GM19438 (cell line): ENCODE results near the gene ZSCAN5A.
"Not testable (repeated sequence)": the region's sequence is repeated elsewhere in the genome, so short reads cannot be mapped to it uniquely, and the experiment has no call there.

Experiments used
- ATAC-seq: cut with Tn5 transposase; IDR thresholded peaks from one replicate; pipeline ENCODE4 v1.9.1; 2021; ENCODE audit warnings: low read depth; ENCODE audit not compliant: unreplicated experiment

ZSCAN5A gene

DNA sequence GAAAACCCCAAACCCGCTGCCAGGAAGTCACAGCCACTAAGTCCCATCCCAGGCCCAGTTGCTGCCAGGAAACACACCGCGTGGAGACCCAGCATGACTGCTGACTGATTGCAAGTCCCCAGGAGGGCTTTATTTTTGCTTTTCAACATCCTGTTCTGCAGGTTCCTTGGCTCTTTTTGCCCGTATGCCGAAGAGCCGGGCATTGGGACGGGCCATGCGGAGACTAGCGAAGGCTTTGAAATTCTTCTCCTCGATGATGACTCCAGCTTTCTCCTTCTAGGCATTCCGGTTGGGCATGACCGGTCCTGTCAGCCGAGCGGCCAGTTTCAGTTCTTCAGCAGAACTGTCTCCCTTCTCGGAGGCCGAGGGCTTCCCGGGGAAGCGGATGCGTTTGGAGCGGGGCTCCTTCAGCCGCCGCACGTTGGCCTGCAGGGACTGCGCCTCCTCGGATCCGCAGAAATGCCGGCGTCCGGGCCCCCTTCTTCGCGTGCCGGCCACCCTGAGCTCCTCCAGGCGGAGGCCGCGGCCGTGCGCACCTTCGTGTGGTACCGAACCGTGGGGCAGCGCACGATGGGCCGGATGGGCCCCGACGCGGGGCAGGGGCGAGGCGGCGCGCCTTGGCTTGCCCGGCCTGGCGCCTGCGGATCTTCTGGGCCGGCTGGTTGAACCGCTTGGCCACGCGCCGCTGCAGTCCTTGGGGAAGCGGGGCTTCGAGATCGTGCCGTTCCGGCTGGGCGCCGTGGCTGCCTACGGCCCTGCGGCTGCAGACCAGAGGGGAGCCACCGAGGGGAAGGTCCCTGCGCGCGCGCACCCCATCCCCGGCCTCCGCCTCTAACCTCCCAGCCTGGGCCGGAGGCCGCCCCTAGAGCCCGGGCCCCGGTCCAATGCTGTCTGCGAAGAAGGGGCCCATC, 97.3 kb downstream of the ZSCAN5A start:
- no peak for ATAC-seq

GRCh38 chr19:56211718-56212117, 102.9 kb downstream of the ZSCAN5A start:
- ATAC-seq = no peak

DNA sequence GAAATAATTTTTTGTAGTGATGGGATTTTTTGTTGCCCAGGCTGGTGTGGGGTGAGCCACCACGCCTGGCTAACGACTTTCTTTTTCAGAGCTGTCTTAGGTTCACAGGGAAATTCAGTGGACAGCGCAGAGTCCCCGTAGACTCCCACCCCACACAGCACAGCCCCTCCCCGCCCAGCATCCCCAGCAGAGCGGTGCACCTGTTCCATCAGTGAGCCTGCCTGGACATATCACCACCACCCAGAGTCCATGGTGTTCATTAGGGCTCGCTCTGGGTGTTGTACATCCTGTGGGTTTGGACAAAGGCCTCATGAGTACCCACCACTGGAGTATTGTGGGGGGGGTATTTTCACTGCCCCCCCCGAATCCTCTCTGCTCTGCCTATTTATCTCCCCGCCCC, 104.6 kb downstream of the ZSCAN5A start:
- ATAC-seq = not testable (repeated sequence)

DNA sequence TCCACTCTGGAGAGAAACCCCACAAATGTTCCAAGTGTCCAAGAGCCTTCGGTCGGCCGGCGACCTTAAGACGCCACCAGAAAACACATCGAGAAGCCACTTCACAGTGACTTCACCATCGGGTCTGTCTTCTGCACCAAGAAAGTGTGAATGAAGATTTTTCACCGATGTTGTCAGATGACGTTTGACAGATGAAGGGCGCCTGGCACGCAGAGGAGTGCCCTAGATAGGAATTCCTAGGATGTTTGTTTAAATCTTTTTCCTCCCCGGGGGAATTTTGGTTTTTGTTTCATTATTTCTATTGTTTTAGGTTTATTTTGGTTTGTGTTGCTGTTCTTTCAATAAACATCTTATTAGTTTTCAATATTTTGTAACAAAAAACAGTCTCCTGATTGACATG, 105.5 kb downstream of the ZSCAN5A start:
- ATAC-seq = no peak

DNA sequence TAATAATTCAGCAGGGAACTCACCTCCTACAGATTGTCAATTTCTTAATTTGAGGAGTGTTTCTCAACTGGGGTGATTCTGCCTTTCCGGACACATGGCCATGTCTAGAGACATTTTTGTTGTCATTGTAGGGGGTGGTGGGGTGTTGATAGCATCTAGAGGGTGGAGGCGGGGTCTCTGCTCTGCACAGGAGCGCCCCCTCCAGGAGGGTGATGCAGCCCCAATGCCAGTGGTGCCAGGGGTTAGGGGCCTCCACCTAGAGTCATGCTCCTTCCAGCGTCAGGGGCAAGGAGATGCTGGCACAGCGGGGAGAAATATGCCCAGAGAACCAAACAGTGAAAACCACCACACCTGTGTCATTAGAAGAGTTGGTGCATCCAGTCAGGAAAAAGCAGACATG, 107.1 kb downstream of the ZSCAN5A start:
- ATAC-seq = not testable (repeated sequence)

DNA sequence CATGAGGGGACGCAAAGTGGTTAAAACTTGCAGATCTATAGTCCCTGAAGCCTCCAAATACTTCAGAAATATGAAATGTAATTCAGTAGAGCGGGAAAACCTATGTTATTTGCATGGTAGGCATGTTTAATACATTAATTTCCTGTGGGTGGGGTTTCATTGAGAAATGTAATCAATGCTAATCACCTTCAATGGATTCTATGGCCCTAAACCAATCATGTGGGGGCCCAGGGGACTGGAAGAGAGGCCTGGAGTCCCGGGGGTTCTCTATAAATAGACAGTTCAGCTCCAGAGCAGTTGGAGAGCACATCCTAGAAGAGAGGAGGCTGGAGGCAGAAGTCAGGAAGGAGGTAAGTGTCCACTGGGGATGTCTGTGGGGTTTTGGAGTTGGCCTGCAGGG, 112.7 kb downstream of the ZSCAN5A start, which contains the start of gene ZSCAN5C:
ZSCAN5C (plus strand) TSS at position 301 of the 400 bp plus-strand sequence. CDS start 3,641 bp downstream, outside the sequence.
- ATAC-seq = no peak

- no peak for ATAC-seq
Observed at GRCh38 chr19:56199687-56200086, 115.0 kb downstream of the ZSCAN5A start.

- ATAC-seq = not testable (repeated sequence)
Observed at GRCh38 chr19:56197646-56198045, 117.0 kb downstream of the ZSCAN5A start, which contains the start of gene ZSCAN5B. TSS of gene ZSCAN5B (minus strand) at chr19:56197783. CDS start at chr19:56193052, 4,731 bp downstream.

DNA sequence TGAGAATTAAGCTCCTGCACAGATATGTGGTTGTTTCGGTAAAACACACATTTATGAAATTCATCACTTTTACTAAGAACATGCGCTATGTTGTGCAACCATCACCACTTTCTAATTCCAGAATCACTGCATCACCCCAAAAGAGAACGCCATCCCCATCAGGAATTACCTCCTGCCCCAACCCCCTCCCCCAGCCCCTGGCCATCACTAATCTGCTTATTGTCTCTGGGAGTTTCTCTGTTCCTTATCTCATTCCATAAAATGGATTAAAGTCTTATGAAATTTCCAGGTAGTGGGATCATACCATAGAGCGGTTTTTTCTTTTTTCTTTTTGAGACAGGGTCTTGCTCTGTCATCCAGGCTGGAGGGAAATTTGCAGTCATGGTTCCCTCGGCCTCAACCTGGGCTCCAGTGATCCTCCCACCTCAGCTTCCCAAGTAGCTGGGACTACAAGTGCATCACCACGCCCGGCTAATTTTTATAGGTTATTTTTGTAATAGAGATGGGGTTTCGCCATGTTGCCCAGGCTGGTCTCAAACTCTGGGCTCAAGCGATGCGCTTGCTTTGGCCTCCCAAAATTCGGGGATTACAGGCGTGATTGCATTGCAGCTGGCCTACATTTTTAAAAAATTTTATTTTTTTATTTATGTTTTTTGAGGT, 120.5 kb downstream of the ZSCAN5A start:
- ATAC-seq = no peak

GRCh38 chr19:56191711-56192110, 122.9 kb downstream of the ZSCAN5A start:
- ATAC-seq = no peak

- no peak for ATAC-seq
Observed at GRCh38 chr19:56191115-56191514, 123.5 kb downstream of the ZSCAN5A start.

GRCh38 chr19:56189785-56190184, 124.9 kb downstream of the ZSCAN5A start:
- ATAC-seq = no peak

DNA sequence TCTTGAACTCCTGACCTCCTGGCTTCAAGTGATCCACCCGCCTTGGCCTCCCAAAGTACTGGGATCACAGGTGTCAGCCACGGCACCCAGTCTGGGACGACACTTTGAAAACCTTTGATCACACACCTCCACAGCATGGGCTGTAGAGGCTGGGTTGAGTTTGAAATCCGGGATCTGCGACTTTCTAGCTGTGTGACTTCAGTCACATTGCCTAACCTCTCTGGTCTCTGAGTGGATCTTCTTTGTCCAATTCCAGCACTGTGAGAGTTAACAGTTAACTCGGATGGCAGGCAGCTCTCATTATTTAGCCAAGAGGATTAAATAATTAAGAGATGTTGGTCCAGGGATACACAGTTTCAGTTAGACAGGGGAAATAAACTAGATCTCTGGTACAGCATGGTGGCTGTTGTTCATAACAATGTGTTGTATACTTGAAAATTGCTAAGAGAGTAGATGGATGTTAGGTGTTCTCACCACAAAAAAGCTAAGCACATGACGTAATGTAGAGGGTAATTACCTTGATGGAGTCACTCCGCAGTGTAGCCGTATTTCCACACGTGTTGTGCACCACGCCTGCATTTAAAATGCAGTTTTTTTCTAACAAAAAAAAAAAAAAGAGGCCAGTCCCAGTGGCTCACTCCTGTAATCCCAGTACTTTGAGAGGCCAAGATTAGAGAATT, 136.9 kb downstream of the ZSCAN5A start:
- ATAC-seq = no peak

DNA sequence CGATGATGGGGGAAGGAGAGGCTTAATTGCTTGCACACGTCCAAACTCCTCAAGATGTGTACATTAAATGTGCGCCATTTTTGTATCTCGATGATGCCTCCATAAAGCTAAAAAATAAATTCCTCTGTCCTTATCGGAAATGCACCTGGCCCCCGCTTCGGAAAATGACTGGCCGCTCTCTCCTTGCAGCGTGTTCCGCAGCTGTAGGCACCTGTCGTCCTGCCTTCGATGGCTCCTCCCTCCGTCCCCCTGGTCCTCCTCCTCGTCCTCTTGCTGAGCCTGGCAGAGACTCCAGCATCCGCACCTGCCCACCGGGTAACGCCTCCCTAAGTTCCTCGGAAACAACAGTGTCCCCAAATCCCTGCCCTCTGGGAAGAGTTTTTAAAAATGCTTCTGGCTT, 137.8 kb downstream of the ZSCAN5A start:
- ATAC-seq = no peak

- ATAC-seq = not testable (repeated sequence)
Observed at GRCh38 chr19:56176310-56176709, 138.3 kb downstream of the ZSCAN5A start.

DNA sequence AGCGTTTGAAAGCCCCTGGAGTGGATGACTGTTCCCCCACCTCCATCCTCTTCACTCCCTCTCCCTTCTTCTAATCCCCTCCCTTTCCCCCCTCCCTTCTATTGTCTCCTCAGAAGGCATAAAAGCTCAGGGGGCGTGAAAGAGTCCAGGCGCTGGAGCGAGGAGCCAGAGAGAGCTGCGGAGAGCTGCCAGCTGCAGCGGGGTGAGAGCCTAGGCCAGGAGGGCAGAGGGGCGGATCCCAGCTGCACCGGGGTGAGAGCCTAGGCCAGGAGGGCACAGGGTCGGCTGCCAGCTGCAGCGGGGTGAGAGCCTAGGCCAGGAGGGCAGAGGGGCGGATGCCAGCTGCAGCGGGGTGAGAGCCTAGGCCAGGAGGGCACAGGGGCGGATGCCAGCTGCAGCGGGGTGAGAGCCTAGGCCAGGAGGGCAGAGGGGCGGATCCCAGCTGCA, 138.8 kb downstream of the ZSCAN5A start, which contains the start of gene GALP:
GALP (plus strand) TSS at position 148 of the 447 bp plus-strand sequence. CDS start 1,101 bp downstream, outside the sequence.
- not testable (repeated sequence) for ATAC-seq

- ATAC-seq = no peak
Observed at GRCh38 chr19:56174550-56174949, 140.1 kb downstream of the ZSCAN5A start.

DNA sequence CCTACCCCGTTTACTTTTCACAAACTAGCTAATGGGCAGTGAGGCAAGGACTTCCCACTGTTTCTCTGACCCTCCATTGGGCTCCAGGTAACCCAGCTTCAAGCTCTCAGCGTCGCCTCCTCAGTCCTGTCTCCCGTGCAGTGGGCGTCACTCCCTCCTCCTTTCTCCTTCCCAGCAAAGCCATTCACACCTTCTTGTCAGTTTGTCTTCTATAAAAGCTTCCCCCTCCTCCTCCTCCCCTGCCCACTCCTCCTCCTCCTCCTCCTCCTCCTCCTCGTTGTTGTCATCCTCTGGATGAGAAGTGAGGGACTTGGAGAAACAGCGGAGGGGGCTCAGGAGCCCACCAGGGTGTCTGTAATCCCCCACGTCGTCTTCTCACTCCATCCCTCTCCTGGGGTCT, 140.6 kb downstream of the ZSCAN5A start:
- ATAC-seq = no peak
